NCI-H146 treated with DMSO at 0.1 percent for 48 hours (cell line): ENCODE data around the gene CPN2.

Experiments used
- DNase-seq: peaks from one replicate; lab custom pipeline; 2025; ENCODE audit not compliant: unreplicated experiment; lab: John Stamatoyannopoulos, UW

CPN2 gene

DNA sequence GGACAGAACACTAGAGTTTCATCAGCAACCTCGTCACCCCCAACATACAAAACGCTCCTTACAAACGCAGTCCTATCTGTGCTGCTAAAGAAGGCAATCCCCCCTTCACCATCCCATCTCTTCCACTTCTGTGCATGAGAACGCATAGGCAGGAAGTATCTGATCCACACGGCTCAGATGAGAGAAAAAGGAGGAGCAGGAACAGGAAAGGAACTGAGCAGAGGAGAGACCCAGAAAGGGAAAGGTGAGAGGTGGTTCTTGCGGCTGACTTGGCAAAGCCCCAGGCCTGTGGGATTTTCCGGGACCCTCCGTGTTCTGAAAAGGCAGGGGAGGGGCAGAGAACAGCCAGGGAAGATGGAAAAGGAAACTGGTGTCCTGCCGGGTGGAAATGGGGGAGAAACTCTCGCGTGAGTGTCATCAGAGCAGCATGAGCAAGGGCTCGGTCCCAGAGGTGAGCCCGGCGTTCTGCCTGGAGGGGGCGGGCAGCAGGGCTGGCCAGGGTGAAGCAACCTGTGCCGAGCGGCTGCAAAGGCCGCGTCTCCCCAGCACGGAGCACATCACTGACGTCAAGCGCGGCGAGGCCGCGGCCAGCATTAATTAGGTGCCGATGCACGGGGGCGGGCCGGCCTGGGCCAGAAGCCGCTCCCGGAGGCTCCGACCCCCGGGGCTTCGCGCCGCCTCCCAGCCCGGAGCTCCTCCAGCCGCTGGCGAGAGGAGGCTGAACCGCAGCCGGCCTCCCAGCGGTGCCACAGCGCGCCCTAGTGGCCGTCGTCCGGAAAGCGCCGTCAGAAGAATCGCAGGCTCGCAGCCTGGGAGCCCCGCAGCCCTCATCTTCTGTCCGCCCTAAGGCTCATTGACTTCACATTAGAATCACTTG is 35.8 kb downstream of the CPN2 start:
- peak; percentile 92 for DNase-seq

GRCh38 chr3:194314388-194315068 is 36.6 kb downstream of the CPN2 start:
- no peak for DNase-seq

- no peak for DNase-seq
These were observed 37.4 kb downstream of the CPN2 start for GRCh38 chr3:194313560-194314387.

DNA sequence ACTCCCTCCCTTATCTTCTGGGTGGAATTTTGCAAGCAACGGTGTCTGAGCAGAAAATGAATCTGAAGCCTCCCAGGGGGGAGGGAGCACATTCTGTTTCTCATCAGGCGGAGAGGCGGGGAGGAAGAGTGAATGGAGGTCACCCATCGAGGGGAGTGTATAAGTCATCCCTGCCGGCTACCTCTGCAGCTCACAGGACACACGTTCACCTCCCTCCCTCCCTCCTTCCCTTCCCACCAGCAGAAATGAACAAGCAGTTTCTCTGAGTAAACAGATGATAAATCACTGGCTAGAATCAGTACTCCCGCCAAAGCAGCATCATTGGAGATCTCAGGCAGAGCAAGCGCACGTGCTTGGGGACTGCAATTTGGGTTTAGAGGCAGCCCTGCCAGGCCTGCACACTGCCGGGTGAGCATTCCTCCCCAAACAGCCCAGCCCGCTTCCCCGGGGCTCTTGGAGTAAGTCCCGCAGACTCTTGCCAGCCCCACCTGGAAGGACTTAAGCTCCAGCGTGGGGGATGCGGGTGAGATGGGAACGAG is 38.3 kb downstream of the CPN2 start:
- DNase-seq = peak; percentile 16

DNA sequence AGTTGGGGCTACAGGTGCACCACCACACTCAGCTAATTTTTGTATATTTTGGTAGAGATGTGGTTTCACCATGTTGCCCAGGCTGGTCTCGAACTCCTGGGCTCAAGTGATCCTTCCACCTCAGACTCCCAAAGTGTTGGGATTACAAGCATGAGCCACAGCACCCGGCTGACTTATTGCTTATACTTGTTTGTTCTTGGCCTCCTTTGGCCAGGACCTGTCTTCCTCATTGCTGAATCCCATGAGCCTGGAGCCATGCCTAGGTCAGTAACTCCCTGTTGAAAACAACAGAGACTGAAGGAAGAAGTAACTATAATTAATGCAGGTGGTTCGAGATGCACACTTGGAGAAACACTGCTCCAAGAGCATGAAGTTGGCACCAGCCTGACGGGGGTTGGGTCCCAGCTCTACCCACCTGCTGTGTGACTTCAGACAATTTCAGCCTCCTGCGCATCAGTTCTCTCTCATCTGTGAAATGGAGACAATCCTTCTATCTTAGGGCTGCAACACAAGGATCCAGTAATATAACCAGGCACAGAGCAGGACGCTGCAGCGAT is 38.9 kb downstream of the CPN2 start:
- DNase-seq = no peak

GRCh38 chr3:194311000-194311399 is 40.1 kb downstream of the CPN2 start:
- no peak for DNase-seq

- no peak for DNase-seq
These were observed 40.9 kb downstream of the CPN2 start for GRCh38 chr3:194310060-194310835.

- DNase-seq = no peak
These were observed 42.3 kb downstream of the CPN2 start for GRCh38 chr3:194308601-194309449.

- DNase-seq = no peak
These were observed 43.3 kb downstream of the CPN2 start for GRCh38 chr3:194307849-194308248.

DNA sequence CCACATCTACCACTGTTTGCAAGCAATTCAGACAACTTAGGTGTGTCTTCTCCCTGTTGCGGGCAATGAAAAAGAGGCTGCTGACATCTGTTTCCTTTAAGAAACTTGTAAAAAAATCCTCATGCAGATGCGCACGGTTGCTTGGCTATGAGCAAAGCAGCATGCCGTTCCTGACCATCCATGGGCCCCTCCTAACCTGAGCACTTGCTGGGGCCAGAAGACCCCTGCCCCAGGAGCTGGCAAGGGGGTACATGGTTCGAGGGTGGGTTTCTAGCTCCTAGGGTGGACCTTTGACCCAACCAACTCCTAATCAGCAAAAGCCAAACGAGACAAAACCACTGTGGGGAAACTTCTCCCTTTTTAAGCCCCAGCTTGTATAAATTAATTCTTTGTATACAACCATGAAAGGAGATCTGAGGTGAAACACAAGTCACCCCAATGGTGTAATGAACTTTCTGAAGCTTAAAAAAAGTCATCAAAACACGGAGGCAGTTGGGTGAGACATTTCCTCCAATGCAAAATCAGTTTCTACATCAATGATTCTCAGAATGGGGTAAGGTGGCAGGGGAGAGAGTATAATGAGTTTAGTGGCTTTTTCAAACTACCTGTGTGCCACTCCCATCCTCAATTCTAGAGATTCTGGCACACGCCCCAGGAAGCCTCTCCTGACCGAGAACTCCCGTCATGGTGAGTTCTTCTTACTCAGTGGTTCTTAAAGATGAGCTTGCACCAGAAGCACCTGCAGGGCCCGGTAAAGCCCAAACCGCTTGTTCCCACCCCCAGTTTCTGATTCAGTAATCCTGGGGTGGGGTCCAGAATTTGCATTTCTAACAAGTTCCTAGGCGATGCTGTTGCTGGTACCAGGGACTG is 44.1 kb downstream of the CPN2 start:
- no peak for DNase-seq

DNA sequence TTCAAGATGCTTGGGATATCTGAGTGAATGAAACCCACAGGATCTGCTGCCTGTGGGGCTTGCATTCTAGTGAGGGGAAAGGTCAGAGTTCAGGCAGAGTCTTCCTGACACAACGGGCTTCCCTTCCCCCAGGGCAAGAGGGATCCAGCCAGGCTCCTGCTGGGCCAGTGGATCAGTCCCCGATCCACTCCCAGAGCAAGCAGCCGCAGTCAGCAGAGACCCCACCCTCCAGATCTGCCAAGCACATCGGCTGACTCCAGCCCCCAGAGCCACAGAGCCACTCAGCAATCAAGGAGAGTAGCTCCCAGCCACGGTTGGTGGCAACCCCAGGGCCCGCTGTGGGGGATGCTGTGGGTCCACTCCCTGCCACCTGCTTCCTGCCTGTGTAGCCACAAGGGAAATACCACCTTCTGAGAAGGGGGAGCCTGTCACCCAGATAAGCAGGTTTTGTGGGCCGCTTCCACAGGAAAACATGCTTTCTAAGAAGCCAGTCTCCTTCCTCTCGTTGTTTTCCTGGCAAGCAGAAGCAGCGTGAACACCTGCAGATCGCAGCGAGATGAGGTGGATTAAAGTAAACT is 44.9 kb downstream of the CPN2 start:
- DNase-seq = peak; percentile 66

GRCh38 chr3:194305356-194306108 is 45.6 kb downstream of the CPN2 start:
- no peak for DNase-seq

GRCh38 chr3:194304186-194304917 is 46.8 kb downstream of the CPN2 start:
- no peak for DNase-seq

GRCh38 chr3:194303749-194304148 is 47.4 kb downstream of the CPN2 start:
- DNase-seq = no peak

DNA sequence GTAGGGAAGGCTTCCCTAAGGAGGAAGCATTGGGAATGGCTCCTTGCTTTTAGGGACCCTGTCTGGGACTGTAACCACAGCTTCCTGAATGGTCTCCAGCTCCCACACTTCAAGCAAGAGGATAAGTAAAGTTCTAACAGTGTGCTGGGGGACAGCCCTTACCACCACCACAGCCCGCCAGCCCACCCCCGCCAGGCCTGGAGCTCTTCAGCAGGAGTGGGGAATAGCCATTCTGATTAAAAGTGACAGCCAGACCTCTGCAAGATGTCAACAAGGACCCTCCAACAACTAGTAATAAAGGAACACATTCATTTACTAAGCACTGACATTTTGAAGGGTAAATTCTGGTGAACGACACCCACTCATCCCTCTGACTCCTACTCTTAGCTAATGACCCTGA is 49.4 kb downstream of the CPN2 start:
- DNase-seq = no peak

DNA sequence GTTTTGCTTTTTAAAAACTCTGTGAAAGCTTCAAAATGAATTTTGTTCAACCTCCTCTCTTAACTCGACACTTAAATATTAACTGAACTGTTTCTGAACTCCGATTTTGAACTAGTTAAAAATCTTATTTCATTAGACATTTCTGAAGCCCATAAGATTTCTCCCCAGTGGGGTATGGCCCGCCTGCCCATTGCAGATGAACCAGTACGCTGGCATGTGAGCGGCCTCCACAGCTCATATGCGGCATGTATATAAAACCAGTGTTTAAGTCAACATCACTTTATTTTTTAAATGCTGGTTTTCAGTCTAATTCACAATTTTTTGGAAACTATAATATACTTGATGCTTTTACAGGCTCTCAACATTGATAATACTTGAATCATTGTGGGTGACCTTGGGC is 50.2 kb downstream of the CPN2 start:
- DNase-seq = no peak

DNA sequence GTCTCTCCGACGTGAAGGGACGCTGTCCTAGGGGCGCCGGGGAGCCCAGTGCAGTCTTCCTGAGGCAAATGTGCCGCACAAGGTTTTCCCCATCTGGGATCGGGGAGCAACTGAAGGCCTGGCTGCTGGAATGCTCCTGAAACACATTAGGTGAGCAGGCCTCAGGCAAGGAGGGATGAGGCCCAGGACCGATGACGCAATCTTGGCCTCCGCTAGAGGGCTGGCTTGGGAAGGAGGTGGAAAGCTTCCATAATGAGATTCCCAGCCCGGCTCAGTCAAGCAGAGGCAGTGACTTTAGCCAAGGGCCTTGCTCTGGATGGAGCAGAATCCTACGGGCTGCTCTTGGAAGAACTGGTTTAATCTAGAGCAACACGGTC is 50.8 kb downstream of the CPN2 start:
- no peak for DNase-seq
